ENCODE results near the gene CLNS1A.

Gene CLNS1A

DNA sequence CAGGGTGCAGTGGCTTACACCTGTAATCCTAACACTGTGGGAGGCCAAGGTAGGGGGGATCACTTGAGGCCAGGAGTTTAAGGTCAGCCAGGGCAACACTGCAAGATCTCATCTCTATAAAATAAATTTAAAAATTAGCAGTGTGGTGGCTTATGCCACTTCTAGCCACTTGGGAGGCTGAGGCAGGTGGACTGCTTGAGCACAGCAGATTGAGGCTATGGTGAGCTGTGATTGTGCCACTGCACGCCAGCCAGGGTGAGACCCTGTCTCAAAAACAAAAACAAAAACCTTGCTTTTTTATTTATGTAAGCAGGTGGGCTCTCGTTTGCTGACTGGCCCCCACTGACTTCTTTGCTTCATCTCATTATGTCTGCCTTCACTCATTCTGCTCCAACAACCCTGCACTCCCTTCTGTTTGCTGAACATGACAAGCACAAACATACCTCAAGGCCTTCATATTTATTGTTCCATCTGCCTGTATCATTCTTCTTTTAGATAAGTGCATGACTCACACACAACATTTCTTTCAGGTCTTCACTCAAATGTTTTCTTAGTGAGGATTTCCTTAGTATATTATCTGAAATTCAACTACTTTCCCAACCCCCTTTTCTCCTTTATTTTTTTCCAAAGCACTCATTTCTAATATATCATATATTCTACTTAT is 32.4 kb upstream of the CLNS1A start:
- TF ChIP-seq SIN3A (IDR thresholded peaks at IDR 0.05; ENCODE audit: borderline replicate concordance, insufficient read depth, low read length) (no peak), TAF1 (IDR thresholded peaks at IDR 0.05; ENCODE audit: borderline replicate concordance, insufficient read depth, low read length) (no peak), REST (IDR thresholded peaks at IDR 0.05; ENCODE audit: insufficient read depth in 1 of 2, low read depth in 2 of 2, low read length in 2 of 2) (no peak), FOXP2 (optimal IDR thresholded peaks at IDR 0.05; ENCODE audit: borderline replicate concordance, extremely low read depth, extremely low read length, insufficient read depth) (no peak), POLR2AphosphoS5 (IDR thresholded peaks at IDR 0.05; ENCODE audit: low read depth, low read length) (no peak)

GRCh38 chr11:77668760-77669159 is 31.2 kb upstream of the CLNS1A start:
- TF ChIP-seq REST (IDR thresholded peaks at IDR 0.05; ENCODE audit: insufficient read depth in 1 of 2, low read depth in 2 of 2, low read length in 2 of 2) = no peak
- TF ChIP-seq SIN3A (IDR thresholded peaks at IDR 0.05; ENCODE audit: borderline replicate concordance, insufficient read depth, low read length) = no peak
- TF ChIP-seq TAF1 (IDR thresholded peaks at IDR 0.05; ENCODE audit: borderline replicate concordance, insufficient read depth, low read length) = no peak
- no peak for TF ChIP-seq FOXP2 (optimal IDR thresholded peaks at IDR 0.05; ENCODE audit: borderline replicate concordance, extremely low read depth, extremely low read length, insufficient read depth)
- TF ChIP-seq POLR2AphosphoS5 (IDR thresholded peaks at IDR 0.05; ENCODE audit: low read depth, low read length) = no peak

GRCh38 chr11:77665240-77665965 is 27.8 kb upstream of the CLNS1A start:
- TF ChIP-seq FOXP2 (optimal IDR thresholded peaks at IDR 0.05; ENCODE audit: borderline replicate concordance, extremely low read depth, extremely low read length, insufficient read depth) (no peak), REST (IDR thresholded peaks at IDR 0.05; ENCODE audit: insufficient read depth in 1 of 2, low read depth in 2 of 2, low read length in 2 of 2) (no peak), SIN3A (IDR thresholded peaks at IDR 0.05; ENCODE audit: borderline replicate concordance, insufficient read depth, low read length) (no peak), TAF1 (IDR thresholded peaks at IDR 0.05; ENCODE audit: borderline replicate concordance, insufficient read depth, low read length) (no peak), POLR2AphosphoS5 (IDR thresholded peaks at IDR 0.05; ENCODE audit: low read depth, low read length) (no peak)

GRCh38 chr11:77661670-77662069 is 24.1 kb upstream of the CLNS1A start:
- TF ChIP-seq SIN3A (IDR thresholded peaks at IDR 0.05; ENCODE audit: borderline replicate concordance, insufficient read depth, low read length) = no peak
- no peak for TF ChIP-seq TAF1 (IDR thresholded peaks at IDR 0.05; ENCODE audit: borderline replicate concordance, insufficient read depth, low read length)
- TF ChIP-seq FOXP2 (optimal IDR thresholded peaks at IDR 0.05; ENCODE audit: borderline replicate concordance, extremely low read depth, extremely low read length, insufficient read depth) = no peak
- no peak for TF ChIP-seq REST (IDR thresholded peaks at IDR 0.05; ENCODE audit: insufficient read depth in 1 of 2, low read depth in 2 of 2, low read length in 2 of 2)

Data from PFSK-1 (cell line).